Glomerular endothelial cell (primary cell): ENCODE results near the gene BNC2. TPM values are rescaled to one million over a fixed set of nuclear protein-coding genes. Genes with fewer than 3 reads are reported as not detected.
A peak's percentile ranks its signal among the peaks of the same experiment; 100 is the strongest.

Source experiments
- DNase-seq: peaks from one replicate; pipeline ENCODE4 v3.0.0-alpha.2; 2011; ENCODE audit warnings: low read depth, low spot score; ENCODE audit errors: extremely low read depth
- total RNA-seq: library from RNA; depleted of rRNA; stranded (reverse); fragments of >200 nt; gene quantifications from 2 replicates; pipeline ENCODE4 v1.2.3, GENCODE V29; 2015

Gene BNC2
- total RNA-seq, 1 donor from 2014 or later, result 19.0 TPM

DNA sequence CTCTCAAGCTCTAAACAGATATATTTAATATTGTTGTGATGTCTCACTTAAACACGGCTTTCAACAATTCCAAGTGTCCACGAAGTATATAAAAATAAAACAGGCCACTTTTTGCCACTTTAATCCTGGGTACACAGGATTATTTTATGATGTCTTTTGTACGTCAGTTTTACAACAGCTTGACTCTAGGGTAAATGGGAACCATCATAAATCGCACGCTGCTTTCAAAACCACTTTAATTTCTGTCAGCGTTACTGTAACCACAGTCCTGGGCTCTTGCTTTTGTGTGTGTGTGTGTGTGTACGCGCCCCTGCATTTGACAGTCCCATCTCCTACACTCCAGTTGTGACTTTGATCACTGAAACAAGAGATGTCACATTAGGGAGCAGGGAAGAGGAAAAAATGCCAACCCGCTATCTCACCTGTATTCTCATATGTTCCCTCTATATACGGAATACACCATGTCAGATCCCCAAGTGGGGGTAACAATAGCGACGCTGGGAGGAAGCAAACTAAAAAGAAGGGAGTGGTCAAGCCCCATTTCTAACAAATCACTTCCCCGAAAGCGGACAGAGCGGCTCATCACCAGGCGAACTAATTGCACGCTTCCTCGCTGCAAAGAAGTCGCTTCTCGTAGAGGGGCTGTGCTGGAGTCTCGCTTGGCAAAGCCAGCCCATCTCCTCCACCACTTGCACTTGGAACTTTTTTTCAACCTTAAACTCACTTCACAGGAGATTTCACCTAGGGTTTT lies 1.2 kb downstream of the BNC2 start:
- DNase-seq, result no peak

DNA sequence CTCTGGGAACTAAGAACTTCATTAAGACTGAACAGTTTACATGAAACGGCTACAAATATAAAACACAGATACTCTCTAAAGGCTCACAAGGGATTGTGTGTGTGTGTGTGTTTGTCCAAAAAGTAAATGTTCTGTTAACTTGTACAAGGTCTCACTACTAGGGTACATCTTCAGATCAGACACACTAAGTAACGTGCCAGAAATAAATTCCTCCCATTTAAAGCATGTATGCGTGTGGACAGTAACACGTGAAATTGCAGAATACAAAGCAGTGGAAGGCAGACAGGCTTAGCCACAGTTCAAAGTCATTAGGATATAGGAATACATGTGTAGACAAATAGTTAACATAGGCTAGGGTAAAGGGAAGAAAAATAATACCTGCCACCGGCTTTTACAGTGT lies 1.8 kb downstream of the BNC2 start:
- no peak for DNase-seq

DNA sequence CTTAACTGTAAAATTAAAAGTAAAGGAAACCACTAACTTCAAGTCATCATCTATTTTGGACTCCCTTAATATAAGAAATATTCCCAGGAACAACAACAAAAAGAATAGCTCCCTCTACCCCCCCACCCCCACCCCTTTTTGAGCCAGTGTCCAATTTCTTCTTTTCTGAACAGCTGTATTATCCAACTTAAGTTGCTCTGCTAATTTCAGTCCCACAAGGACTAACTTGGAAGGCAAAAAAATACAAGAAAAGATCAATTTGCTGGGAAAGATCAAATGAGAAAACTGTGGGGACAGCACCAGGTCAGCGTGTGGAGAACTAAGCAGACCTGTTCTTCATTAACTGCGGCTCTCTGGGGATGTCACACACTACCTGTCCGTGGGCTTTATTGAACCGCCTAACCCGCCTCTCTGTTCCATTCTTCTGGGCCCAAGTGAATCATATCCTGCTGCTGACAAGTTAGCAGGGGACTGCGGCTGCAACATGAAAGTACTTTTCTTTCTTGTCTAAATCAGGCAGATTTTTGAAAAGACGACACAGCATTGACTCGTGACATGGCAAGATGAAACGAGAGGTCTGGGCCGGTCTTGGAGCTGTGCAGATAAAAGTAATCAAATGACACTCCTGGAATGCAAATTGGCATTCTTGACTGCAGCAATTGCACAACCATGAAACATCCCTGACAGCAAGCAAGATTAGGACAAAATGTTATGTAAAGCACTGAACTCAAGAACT lies 2.7 kb downstream of the BNC2 start:
- DNase-seq, result peak; percentile 29

DNA sequence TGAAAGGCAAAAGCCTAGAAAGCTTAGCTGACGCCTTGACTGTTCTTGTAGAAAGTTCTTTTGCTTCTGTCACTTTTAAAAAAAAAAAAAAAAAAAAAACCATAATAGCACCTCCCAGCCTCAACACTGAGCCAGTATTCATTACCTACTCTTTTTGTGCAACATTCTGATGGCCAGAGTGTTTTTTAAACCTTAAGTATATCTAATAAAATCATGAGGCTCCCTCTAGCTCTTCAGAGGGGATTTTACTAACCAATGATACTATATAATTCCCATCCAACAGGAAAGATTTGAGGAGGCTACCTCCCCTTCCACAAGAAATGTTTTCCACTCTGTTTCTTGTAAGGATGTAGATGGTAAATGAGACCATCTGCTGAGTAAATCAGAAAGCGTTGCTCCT lies 3.9 kb downstream of the BNC2 start:
- no peak for DNase-seq

DNA sequence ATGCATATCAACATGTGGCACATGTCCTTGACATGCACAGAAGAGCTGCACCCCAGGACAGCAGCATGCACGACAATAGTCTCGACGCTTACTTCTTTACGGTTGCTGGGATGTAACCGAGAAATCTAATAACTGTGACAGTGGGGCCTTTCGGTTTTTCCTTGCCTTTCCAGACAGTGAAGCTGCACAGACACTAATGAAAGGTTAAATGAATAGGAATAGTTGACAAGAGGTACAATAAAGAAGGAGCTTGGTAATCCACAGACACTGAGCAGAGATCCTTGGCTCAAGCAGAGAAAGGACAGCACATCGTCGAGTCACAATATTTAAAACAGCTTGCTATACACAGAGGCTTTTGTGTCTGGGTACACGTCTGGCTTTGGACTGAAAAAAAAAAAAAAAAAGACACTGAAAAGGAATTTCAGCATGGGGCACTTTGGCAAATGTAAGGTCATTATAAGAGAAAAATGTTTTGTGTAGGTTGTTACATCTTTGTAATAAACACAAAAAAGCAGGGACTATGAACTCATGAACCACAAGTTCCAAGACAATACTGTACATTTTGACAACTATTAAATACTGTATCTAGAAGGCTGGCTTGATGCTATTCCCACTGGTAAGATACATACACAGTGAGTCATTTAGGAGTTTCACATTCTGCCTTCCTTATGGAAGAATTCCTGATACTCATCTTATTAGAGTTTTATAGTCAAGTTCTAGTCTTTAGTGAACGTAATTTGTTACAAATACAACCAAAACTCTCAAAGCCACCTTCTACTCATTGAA lies 5.6 kb downstream of the BNC2 start:
- no peak for DNase-seq

DNA sequence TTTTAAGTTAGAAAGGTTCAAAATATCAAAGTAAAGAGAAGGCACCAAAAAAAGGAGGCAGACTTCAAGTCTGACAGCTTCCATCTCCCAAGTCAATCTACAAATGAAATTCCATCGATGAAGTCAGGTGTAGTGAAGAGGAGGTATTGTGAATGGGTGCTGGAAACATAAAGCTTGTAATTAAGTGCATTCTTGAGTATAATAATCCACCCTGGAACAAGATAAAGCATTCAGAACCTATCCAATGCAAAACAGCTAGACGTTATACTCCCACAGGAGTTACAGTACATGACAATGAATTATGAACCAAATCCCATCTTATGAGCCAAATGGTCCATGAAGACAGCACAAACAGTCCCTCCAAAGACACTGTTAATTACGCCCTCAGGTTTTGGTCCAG lies 22.3 kb downstream of the BNC2 start:
- DNase-seq, result no peak

DNA sequence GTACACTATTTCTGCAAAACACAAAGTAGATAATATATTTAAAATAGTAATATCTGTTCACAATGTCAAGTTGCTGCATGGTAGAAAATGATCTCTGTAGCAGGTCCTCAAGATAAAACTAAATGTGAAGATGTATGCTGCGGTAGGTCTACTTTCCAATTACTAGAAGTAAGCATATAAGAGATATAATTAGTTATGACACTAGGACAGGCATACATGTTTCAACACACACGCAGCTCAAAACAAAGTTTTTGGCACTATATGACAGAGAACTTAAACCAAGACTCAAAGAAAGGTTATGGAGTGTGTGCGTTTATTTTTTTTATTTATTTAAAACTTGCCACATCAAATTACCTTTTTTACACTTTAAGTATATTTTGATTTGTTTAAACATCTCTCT lies 23.5 kb downstream of the BNC2 start:
- no peak for DNase-seq

DNA sequence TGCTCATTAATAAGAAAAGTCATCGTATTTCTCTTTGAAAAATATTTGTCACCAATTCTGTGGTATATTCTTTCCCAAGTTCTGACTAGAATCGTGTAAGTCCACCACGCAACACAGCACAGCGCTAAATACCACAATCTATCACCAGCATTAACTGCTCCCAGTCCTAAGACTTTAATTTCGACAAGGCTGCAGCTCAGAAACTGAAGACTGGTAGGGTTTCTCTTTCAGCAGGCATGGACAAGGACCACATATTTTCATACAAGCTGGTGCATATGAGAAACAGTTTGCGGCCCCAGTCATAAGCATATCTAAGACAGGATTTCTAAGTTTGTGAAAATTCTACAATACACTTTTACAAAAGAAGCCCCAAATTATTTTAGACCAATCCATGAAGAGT lies 24.1 kb downstream of the BNC2 start:
- no peak for DNase-seq

DNA sequence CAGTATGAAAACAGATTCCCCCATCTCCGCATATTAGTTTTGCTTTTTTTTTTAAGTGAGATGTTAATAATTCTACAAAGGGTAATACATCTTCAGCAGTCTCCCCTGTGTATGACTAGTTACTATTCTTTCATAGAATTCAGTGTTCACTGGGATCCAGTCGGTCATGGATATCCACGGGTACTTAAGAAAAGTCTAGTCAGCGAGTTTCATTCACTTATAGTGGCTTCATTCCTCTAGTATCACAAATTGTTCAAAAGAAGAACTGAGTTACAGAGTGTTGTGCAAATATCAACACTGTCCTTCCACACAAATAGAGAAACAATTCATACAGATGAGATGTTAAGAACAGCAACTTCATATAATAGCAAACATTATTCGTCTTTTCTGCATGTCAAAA lies 35.7 kb downstream of the BNC2 start:
- DNase-seq, result no peak

DNA sequence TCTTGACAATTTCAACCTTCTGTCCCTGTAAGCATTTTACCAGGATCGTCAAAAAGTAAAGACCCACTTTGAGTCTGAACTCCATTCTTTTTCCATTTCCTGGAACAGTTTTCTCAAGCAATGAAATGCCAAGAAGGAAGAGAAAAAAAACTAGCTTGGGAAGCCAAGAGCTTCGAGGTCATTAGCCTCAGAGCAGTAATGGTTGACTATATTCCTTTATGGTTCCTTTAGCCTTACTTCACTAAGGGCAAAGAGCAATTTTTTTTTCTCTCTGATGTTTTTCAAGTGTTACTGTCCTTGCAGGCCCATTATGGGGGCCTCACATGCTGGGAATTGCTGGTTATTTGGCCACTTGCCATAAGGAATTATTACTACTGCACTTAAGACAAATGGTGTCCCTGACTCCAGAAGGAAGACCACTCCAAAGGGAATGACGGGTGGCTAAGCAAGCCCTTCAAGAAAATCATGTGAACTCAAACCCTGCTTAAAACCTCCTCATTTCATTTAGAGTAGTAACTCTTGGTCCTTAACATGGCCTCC lies 37.1 kb downstream of the BNC2 start:
- DNase-seq, result no peak

DNA sequence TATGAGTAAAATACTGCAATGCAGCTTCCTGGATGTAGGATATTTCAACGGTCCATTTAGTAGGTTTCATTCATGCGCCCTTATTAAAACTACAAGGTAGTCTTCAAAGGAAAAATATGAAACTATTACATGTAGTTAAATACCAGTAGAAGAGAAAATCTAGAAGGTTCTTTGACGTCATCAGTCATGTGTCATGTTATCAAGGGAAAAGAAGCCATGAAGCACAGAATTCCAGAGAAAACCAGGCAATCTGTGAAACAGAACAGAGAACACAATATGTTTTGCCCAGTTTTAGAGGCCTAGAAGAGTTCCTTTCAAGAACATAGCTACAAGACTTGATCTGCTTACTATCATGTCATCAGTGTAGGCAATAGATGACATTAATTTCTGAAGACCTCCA lies 38.4 kb downstream of the BNC2 start:
- no peak for DNase-seq

DNA sequence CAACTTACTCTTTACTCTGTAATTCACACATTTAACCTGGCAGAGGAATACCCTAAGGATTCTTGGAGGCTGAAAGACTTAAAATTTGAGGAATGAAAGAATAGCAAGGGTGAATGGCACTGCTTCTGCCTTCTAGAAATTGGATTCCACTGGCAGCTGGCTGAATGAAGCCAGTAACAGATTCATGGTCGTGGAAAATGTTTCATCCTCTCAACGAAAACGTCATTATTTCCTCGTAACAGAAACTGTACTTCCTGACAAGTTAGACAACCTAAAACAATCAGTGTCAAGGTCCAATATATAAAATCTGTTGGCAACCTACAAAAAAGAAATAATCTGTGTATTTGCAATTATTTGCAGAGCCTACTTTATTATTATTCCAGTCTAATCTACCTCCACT lies 39.7 kb downstream of the BNC2 start:
- DNase-seq, result no peak

DNA sequence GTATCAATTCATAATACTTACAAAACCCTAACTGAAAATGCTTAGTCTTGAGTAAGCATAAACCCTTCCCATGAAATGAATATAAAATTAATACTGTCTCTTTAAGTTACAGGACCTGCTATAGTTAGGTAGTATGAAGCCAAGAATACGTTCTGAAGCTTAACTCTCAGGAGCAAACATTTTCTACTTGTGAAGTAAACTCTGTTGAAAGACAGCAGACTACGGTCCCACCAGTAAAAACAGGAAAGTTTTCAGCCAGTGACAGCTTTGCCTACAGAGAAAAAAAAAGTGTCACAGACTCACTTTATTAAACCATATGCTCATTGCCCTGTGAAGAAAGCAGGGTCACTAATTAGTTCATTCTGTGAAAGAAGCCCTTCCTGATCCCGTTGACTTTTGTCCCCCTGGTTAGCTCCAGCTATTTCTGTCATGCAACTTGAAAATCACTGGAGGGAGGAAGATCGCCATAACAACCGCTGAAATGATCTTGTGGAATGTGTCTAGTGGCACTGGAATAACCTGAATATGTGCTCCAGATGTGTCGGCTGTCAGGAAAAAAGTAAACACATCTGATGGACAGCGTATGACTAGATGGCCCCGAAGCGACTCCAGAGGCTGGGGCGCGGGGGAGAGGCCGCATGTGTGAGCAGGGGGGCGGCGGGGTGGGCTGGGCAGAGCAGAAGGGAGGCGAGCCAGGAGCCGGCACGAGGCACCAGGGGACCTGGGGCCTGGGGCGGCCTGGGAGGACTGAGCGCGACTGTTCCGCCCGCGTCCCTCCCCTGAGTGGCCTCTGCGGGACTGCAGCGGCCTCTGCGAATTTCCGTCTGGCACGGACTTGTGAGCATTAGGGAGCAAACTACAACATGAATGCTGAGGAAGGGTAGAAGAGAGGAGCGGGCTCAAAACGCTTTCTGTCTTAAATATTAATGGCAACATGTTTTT lies 41.9 kb downstream of the BNC2 start:
- no peak for DNase-seq

DNA sequence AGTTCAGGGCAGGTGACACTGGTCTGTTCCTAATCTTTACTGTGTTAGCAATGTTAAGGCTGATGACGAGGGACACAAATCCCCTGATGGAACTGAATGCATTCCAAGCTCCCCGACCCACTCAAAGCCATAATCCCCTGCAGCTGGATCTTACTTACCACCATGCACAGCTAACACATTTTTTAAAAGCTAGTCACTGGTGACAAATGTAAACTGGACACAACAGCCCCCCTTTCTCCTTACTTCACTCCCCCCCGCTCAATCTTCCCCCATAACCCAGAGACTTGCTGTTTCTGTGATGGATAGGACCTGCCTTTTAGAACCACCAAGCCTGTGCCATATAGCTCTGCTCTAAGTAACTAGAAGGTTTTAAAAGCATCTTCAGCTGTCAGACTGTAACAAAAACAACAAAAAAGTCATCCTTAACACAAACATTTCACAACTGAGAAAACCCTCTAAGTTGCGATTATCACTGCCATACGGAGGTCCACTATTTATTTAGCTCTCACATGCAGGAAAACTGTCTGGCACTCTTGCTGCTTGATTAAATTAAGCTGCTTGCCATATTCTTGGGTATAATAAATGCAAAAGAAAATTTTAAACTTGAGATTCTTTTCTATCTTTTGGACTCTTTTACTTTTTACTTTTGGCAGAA lies 44.4 kb downstream of the BNC2 start:
- DNase-seq, result no peak

DNA sequence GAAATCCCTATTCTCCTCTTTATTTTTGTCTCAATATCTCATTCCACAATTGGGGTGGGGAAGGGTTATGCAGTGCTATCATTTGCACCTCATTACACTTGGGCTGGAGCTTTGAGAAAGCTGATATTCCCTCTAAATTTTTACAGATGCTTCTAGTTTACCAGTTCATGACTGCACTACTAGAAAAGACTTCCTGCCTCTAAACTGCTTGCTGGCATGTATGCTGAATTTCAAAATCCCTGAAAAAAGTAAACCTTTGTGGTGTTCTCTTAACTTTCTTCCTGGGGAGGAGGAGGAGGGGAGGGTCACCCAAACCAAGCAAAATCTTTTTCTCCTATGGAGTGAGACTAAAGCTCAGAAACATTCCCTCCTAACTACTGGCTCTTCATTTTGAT lies 45.1 kb downstream of the BNC2 start:
- no peak for DNase-seq

DNA sequence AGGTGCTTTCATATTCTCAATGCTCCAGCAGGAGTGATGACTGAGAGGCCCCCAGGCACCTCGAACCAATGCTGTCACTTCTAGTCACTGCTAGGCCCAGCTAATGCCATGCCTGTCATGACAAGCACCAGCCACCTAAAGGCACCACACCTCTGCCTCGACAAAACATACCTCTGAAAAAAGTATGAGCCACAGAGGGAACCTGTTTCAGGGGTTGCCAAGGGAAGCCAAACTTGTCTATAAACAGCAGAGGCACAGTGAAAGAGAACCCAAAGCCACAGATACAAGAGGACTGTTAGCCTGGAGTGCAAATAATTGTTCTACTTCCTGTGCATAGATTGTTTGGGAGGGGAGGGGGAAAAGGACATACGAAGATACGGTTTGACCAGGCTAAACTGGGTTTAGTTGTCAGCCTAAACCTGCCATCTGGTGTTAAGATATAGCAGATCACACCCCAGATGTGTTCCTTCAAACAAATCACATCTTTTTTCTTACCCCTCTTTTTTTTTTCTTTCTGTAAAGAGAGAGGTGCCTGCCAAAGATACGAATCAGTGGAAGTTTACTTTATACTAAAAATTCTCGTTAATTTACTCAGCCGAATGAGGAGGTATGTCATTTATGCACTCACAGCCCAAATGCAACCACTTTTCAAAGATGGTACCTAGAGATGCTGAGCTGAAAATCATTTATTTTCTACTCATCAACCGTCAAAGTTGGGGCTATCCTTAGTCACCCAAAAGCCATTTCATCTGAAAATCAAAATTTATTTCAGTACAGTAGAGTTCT lies 45.7 kb downstream of the BNC2 start:
- no peak for DNase-seq

DNA sequence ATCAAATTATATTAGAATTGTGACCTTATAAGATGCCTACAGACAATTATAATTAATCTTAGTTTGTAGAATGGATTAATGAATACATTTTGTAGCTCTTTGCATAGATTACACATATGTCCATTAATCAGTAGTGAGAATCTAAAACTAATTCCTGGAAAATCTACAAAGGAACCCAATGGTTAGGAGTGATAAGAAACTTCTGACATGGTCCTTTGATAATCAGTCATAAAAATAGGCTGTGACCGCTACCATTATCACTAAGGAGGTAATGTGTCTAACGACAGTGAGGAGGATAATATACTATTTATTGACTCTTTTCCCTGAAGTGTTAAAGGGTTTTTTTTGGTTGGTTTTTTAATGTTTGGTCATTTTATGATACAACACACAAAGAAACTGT lies 46.6 kb downstream of the BNC2 start:
- DNase-seq, result no peak

DNA sequence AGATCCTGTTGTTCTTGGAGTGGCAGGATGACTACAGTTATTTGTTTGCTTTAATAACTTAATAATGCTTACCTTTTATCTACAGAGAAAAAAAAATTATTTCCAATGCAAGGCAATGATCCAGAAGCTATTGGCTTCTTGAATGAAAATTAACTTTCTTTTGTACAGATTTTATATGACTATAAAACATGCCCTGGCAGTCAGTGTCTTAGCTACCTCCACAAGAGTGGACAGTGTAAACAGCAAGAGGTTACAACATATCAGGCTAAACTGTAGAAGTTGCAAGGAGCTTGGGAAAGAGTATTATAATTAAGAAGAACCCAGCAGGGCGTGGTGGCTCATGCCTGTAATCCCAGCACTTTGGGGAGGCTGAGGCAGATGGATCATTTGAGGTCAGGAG lies 49.1 kb downstream of the BNC2 start:
- DNase-seq, result no peak

DNA sequence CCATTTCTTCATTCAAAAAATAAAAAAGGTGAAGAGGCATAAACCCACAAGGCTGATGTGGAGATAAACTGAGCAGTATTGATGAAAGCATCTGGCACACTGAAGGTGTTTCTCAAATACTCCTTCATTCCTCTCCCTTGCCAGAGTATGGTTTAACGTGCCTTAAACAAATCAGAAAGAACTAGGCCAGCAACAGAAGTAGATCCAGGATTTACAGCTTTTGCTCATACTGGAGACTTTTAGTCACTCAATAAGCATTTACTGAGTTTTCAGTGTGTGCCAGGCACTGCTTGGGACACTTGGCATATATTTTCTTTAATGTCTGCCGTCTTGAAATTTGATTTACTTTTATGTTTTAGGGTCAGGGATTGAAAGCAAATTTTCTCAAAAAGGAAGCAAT lies 53.0 kb downstream of the BNC2 start:
- no peak for DNase-seq
